NCI-H2029 (cell line): Measurements from ENCODE around the gene PCCA.
"Not testable (repeated sequence)": the region's sequence is repeated elsewhere in the genome, so short reads cannot be mapped to it uniquely, and the experiment has no call there.

Experiments used
- DNase-seq: peaks from one replicate; lab custom pipeline; 2025; lab: John Stamatoyannopoulos, UW

PCCA gene, protein sequence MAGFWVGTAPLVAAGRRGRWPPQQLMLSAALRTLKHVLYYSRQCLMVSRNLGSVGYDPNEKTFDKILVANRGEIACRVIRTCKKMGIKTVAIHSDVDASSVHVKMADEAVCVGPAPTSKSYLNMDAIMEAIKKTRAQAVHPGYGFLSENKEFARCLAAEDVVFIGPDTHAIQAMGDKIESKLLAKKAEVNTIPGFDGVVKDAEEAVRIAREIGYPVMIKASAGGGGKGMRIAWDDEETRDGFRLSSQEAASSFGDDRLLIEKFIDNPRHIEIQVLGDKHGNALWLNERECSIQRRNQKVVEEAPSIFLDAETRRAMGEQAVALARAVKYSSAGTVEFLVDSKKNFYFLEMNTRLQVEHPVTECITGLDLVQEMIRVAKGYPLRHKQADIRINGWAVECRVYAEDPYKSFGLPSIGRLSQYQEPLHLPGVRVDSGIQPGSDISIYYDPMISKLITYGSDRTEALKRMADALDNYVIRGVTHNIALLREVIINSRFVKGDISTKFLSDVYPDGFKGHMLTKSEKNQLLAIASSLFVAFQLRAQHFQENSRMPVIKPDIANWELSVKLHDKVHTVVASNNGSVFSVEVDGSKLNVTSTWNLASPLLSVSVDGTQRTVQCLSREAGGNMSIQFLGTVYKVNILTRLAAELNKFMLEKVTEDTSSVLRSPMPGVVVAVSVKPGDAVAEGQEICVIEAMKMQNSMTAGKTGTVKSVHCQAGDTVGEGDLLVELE

DNA sequence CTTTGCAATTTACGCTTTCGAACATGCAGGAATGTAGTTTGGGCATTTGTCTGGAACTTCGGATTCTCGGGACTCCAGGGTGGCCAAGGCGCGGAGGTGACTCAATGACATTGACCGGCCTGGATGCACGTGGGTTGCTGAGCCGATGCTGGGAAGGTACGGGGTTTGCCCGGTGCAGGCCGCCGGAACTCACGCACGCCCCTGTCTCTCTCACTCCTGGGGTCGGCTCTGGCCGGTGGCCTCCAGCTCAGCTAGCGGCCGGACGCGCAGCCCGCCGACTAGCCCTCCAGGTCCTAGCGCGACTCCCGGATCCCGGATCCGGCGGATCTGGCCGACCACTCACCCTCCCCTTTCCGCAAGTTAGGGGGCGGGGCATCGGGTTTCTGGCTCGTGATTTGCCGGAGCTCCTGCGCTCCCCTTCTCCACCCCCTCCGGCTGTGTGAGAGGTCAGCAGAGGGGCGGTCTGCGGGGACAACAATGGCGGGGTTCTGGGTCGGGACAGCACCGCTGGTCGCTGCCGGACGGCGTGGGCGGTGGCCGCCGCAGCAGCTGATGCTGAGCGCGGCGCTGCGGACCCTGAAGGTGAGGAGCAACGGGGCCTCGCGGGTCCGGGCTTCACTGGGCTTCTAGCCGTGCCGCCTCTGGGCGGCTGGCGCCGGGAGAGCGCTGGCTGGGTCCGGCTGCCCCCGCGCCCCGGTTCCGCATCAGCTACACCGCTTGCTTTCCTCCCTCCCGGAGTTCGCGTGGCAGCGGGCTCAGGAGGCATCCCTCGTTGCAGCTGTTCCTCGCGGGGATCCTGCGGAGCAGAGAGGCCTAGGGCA, at the start of gene PCCA:
Gene PCCA (plus strand): TSS at position 450 of the 821 bp plus-strand sequence. CDS start 28 bp downstream, at position 478.
- no peak for DNase-seq

DNA sequence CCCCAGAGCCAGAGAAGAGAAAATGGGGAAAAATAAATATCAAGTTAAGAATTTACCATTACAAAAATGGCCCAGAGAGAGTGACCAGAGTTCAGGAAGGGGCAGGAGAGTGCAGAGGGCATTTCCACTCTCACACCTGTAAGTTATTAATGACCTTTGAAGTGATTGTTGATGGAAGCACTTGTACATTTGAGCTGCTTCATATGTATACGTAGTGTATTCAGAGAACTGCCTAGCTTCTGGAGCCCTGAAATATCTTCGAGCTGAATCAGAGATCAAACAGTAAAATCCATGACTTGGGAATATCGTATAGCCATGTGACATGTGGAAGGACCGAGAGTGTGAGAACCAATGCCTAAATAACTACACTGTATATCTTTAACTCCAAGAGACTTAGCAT, 49.2 kb upstream of the PCCA start:
- no peak for DNase-seq

DNA sequence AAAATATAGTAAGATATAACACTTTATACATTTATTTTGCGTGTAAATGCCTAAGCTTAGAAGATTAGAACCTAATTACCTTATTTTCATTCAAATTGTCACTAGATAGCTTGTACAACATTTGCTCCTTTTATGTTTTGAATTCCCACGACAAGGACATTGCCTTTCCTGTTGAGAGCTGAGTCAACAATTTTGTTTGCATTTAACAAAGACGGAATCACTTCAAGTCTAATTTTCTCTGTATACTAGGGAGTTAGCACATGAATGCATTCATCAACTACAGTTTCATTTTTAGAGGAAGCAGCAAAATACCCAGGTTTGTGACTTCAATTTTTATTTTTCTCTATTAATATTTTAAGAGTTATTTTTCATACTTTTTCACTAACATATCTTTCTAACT, 48.7 kb upstream of the PCCA start:
- DNase-seq: peak; percentile 46

DNA sequence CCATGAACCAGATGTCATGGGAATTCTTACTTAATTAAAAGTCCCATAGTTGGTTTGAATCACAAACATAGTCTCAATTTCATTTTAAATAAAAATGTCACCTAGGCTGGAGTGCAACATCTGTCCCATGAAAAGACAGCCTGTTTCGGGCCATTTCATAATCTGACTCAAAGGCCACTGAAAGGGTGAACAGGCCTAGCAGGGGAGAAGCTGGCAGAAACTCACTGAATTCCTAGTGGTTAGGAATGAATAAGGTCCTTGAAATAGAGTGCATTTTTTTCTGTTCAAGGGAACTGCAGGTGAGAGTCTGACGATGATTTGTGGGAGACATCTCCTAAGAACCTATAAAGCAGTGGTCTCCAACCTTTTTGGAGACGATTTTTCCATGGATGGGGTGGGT, 44.0 kb upstream of the PCCA start:
- DNase-seq: no peak

DNA sequence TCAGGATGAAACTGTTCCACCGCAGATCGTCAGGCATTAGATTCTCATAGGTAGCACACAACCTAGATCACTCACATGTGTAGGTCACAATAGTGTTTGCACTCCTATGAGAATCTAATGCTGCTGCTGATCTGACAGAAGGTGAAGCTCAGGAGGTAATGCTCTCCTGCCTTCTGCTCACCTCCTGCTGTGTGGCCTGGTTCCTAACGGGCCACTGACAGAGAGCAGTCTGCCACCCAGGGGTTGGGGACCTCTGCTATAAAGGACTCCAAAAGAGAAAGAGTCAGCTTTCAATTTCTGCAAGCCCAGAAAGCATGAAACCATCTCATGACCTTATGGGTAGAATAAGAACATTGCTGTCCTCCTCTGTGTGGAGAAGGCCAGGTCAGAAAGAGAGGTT, 43.5 kb upstream of the PCCA start:
- DNase-seq: no peak

DNA sequence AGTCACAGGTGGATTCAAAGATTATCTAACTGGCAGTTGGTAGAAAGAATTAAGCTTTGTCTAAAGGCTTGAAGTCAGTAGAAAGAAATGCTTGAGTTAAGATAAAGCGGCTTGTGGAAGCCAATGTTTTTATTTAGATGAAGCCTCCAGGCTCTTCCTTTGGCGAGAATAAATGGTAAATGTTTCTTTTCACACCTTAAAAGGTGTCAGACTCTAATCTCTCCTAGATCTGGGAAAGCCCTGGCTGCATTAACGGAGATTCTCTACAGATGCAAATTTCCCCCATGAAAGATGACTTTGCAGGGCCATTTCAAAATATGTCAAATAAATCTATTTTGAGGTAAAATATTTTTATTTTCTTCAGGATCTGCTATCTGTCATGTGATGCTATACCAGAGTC, 37.8 kb upstream of the PCCA start:
- no peak for DNase-seq

DNA sequence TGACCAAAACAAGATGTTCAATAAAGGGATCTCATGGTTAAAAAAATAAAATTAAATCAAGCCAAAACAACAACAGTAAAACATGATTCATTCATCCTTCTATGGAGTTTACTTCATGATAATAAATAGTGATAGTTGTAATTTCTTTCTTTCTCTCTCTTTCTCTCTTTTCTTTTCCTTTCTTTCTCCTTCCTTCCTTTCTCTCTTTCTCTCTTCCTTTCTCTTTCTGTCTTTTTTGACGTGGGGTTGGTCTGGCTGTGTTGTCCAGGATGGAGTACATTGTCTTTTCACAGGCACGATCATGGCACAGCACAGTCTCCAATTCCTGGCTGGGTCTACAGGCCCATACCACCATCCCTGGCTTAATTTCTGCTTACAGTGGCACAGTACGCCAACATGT, 29.1 kb upstream of the PCCA start:
- no peak for DNase-seq

DNA sequence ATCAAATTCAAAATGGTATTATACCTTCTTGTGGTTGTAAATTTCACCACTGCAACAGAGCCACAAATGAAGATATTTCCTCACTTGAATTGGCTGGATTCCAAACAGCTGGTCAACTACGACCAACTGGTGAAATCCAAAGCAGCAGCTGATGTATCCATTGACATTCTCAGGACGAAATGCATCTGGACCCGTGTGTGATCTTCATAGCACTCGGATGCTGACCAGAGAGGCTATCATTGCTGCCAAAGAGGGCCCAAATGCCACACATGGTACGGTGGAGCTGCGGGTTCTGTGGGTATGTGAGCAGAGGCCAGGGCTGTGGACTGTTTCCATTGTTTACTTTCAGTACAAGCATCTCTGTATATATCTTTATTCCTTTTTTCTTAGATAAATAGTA, 25.6 kb upstream of the PCCA start:
- DNase-seq: no peak

DNA sequence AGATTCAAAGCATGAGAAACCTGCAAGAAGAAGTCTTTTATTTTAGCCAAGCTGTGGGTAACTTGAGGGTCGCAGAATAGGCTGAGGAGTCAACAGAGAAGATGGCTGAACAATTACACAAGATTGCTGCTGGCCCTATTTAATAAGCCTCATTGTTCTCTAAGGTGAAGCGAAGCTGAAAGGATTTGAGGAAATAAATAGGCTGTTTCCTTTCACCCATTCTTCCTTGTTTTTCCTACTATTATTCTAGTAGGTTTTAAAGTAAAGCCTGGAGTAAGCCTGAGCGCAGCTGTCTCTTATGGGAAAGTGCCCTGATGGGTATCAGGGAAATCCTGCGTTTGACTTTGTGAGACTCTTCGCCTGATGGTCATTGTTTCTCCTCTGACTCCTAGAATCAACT, 25.0 kb upstream of the PCCA start:
- no peak for DNase-seq

DNA sequence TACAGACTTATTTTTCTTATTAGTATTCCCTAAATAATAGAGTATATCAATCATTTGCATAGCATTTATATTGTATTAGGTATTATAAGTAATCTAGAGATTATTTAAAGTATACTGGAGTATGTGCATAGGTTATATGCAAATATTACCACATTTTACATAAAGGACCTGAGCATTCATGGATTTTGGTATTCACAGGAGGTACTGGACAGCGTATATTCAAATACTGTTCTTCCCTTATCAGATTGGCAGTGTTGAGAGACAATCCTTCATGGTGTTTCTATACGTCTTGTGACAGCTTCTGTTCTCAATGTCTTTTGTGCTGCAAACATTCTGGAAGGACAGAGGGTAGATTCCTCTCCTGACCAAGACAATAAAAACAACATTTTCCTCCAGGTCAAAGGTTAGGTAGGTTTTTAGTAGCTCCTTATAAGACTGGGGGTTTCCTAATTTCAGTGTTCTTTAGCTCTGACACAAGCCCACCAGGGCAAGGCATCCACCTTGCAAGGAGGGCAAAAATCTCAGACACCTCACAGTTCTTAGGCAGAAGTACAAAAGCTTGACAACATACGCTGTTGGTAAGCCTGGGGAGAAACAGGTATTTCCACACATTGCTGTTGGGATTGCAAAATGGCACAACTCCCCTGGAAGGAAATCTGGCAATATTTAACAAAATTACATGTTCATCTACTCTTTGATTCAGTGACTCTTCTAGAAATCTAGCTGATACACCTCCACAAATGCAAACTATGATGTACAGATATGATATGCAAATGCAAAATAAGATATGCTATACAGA, 20.6 kb upstream of the PCCA start:
- no peak for DNase-seq

DNA sequence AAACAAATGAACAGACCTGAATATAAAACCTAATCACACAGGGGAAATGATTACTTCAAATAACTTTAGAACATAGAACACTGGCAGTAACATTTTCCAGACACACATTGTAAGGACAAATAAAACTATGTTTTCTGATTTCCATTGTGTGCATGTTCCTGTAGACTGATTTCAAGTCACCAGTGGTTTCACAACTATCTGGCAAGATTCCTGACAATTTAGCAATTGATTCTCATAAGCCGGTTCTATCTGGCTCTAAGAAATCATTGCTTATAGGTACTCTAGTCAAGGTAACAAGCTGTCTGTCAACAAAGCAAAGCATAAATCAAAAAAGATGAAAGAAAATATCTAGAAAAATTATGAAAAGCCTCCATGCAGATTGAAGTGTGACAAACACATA, 19.6 kb upstream of the PCCA start:
- DNase-seq: no peak

DNA sequence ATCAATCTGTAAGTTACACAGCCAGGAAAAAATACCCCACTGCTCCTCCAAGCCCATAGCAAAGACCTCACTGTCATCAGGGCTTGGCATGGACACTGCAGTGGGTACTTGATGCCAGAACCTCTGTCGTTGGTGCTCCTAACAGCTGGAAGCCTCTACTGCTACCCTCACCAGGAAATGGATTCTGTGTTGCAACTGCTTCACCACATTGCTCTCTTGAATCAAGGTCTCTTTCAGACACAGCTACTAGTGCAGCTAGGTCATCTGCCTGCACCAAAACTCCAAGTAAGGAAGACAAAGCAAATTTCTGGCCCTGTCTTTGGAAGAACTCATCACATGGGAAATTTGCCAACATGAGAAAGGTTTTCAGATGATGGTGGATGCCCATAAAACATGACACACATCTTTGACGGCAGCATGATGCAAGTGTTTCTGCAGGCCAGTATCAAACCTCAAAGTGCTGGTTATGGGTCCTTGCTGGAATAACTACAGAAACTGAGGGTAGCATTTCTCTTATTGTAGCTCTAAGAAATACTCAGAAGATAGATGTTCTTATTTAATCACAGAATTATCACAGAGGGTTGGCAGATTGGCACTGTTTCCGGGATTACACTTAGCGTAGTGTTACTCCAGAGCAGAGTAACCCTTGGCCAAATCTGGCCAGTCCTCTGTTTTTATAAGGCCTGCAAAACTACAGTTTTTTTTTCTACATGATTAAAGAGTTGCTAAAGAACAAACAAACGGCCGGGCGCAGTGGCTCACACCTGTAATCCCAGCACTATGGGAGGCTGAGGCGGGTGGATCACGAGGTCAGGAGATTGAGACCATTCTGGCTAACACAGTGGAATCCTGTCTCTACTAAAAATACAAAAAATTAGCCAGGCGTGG, 12.9 kb upstream of the PCCA start:
- DNase-seq: no peak

DNA sequence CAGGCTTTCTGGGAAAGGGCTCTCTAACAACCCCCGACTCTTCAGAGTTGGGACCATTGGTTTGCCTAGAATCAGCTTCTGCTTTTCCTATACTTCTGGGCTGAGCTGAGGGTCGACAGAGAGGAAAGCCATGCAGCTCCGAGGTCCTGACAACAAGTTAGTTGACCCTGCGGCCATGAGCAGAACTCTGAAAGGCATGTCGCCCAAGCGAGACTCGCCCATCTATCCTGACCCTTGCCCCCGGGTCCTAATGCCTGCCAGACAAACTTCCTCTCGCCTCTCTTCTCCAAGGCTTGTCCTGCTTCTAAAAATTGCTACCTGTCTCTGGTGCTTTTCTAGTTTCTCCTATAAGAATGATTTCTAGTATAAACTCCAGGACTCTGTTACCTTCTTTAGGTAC, 9.9 kb upstream of the PCCA start:
- not testable (repeated sequence) for DNase-seq

DNA sequence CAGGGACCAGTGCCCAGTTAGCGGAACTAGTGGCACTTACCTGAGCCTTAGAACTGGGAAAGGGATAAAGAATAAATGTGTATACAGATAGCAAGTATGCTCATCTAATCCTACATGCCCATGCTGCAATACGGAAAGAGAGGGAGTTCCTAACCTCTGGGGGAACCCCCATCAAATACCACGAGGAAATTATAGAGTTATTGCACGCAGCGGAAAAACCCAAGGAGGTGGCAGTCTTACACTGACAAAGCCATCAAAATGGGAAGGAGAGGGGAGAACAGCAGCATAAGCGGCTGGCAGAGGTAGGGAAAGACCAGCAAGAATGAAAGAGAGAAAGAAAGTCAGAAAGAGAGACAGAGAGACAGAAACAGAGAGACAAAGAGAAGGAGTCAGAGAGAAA, 5.5 kb upstream of the PCCA start:
- DNase-seq: not testable (repeated sequence)

DNA sequence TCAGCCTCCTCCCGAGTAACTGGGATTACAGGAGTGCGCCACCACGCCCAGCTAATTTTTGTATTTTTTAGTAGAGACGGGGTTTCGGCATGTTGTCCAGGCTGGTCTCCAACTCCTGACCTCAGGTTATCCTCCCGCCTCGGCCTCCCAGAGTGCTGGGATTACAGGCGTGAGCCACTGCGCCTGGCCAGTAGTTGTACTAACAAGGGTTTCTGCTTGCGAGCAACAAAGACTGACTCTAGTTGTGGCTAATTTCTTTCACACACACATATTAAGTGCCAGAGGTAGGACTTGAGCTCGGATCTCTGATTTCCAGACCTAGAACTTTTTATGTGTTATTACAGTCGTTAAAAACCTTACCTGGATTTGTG, 635 bp upstream of the PCCA start:
- DNase-seq: no peak

DNA sequence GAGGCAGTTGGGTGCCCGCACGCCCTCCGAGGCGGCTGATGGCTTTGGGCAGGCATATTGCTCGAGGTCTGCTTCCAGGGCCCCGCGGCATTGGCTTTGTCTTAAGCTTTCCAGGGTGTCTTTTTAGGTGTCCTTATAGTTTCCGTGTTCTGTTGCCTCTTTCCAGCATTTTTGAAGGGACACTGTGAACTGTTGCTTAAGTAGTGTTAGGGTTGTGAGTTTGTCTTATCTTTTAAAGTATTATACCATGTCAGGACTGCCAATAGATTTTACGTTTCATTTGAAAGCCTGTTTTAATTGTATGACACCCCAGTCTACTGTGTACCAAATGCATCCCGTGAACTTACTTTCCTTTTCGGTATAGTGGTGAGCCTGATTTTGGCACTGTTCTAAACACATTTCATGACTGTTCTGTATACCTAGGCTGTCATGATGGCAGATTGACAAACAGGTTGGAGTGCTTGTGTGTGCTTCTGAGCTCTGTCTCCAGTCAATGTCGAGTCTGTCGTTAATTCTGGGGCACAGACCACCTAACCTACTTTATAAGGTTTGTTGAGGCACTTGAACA, 656 bp downstream of the PCCA start:
- DNase-seq: no peak

DNA sequence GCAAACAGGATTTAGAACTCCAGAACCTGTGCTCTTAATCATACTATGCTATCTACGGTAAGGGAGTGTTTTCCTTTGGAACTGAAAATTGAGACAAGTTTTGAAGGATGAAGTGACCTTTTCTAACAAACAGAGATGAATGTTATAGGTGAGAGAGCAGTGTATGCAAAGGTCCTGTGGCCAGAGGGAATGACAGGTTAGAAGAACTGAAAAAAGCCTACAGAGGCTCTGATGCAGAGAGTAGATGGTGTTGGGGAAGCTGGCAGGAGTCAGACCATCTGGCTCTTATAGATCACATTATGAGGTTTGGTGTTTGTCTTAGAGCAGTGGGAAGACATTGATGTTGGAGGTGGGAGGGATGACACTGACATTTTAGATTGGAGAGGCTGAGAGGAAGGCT, 2.0 kb downstream of the PCCA start:
- no peak for DNase-seq

DNA sequence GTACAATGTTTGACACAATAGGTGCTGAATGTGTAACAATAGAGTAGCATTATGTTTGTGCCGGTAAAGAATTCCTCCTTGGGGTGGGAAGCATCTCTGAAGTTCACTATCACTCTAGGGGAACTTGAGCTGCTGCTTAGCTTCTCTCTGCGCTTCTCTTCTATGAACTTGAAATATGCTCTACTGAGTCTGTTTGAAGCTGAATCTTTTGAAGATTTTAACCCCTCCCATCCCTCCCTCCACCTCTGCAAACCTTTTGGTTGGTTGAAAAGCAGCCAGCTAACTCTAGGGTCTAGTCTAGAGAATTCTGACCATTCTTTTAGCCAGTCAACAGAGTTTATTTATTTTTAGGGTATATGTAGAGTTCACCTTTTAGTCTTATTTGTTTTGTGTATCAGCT, 2.5 kb downstream of the PCCA start:
- no peak for DNase-seq

DNA sequence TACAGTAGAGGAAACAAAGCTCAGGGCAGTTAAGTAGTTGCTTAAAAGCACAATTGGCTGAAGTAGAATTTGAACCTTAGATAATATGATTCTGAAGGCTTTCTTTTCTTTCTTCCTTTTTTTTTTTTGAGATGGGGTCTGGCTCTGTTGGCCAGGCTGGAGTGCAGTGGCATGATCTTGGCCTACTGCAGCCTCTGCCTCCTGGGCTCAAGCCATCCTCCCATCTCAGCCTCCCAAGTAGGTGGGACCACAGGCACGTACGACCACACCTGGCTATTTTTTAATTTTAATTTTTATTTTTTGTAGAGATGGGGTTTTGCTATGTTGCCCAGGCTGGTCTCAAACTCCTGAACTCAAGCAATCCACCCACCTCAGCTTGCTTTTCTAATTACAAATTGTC, 3.4 kb downstream of the PCCA start:
- not testable (repeated sequence) for DNase-seq

DNA sequence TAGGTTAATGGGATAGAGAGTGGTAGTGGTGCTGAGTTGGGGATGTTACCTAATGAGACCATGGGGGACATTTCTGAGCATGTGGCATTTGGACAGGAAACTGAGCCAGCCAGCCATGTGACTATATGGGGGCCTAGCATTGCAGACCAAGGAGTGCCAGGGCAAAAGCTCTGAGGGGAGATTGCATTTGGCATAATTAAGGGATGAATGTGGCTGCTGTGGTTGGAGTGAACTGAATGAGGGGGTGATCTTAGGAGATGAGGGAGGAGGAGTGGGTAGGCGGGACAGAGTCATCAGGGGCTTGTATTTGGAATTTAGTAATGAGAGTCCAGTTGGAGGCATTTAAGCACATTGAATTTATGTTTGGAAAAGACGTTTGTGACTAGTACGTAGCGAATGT, 6.6 kb downstream of the PCCA start:
- DNase-seq: no peak

DNA sequence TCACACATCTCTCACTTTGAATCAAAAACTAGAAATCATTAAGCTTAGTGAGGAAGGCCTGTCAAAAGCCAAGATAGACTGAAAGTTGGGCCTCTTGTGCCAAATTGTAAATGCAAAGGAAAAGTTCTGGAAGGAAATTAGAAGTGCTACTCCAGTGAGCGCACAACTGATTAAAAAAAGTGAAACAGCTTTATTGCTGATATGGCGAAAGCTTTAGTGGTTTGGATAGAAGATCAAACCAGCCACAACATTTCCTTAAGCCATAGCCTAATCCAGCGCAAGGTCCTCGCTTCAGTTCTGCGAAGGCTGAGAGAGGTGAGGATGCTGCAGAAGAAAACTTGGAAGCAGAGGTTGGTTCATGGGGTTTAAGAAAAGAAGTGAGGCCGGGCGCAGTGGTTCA, 7.6 kb downstream of the PCCA start:
- DNase-seq: no peak
